ENCODE measurements around the gene TCFL5. TPM values are rescaled to one million over a fixed set of nuclear protein-coding genes. Genes with fewer than 3 reads are reported as not detected.

TCFL5 gene
- total and polyA plus RNA-seq, 2 donors: 10.9 to 13.0 TPM

DNA sequence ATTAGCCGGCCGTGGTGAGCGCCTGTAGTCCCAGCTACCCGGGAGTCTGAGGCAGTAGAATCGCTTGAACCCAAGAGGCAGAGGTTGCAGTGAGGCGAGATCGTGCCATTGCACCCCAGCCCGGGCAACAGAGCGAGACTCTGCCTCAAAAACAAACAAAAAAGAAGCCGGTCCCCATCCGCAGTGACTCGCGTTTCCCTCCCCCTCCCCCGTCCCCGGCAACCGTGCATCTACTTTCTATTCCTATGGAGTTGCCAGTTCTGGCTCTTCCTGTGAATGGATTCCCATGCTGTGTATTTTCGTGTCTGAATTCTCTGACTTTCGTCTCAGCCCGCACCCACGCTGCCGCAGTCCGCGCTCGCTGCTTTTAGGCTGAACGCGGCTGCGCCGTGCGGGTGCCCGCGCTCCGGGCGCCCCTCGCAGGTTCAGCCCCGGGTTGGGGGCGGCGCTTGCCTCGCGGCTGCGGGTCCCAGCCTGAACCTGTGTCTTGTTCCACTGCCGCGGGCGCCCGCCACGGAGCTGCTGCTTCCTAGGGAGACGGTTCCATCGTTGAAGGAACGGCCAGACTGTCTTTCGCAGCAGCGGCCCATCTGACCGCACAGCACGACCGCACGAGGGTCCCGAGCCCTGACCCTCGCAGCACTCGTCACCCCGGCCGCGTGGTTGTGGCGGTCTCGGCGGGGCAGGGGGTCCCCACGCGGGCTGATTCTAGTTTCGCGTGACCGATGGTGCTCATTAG, 66.4 kb downstream of the TCFL5 start:
- Histone ChIP-seq H3K4me1 (ENCODE audit: control insufficient read depth in 2 of 2, insufficient read depth in 2 of 2, low read length in 2 of 2) (peaks cover 12 to 41% of the 10 kb centered on the region in 2 donors), H3K27ac (ENCODE audit: low read depth in 1 of 2, low read length in 1 of 2) (peak overlapping the region; percentile 94 to 97), H3K4me3 (ENCODE audit: low read length in 2 of 2) (peak overlapping the region; percentile 68 to 86), H3K27me3 (ENCODE audit: control insufficient read depth in 2 of 2, insufficient read depth in 1 of 2, low read length in 1 of 2) (no peaks in the 10 kb centered on the region), H3K36me3 (ENCODE audit: control insufficient read depth in 2 of 2, insufficient read depth in 2 of 2, low read length in 1 of 2) (peaks cover 19 to 23% of the 10 kb centered on the region in 2 donors), H3K9me3 (ENCODE audit: control insufficient read depth in 2 of 2, insufficient read depth in 1 of 2, low read length in 1 of 2) (peaks cover 0 to 5% of the 10 kb centered on the region in 2 donors)
- under 1% methylated on average over 68 of the region's 68 CpGs for WGBS
- peak; percentile 60 to 89 (median 69) for DNase-seq (ENCODE audit: low read depth in 6 of 9, low spot score in 9 of 9)

DNA sequence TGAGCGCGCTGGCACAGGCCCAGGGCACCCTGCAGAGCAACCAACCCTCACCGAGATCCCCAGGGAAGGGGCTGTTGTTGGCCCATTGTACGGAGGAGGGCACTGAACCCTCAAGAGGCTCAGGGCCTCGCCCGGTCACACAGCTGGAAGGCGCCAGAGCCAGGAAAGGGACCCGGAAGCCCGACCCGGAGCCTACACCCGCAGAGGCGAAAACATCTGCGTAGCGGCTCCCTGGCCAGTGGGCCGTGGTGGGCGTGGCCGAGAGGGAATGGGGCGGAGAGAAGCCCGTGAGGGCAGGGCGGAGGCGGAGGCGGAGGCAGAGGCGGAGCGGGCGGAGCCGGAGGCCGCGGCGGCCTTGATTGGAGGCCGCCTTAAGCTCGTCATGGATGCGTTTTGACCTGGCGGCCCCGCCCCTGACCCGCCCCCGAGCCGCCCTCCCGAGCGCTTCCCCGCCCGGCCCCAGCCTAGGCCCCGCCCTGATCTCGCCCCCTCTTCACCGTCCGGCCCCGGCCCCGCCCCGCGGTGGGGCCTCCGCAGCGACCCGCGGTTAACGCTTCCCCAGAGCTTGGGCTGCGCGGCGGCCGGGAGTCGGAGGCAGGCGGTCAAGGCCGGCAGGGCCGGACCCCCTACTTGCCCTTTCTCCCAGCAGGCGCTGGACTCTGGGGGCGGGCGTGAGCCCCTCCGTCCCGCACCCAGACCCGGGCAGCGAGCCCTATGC, 67.5 kb downstream of the TCFL5 start:
- H3K4me3 ChIP-seq (ENCODE audit: low read length in 2 of 2): peak overlapping the region; percentile 68 to 86
- peak; percentile 55 to 95 (median 90) for DNase-seq (ENCODE audit: low read depth in 6 of 9, low spot score in 9 of 9)
- peaks cover 0 to 5% of the 10 kb centered on the region in 2 donors for H3K9me3 ChIP-seq (ENCODE audit: control insufficient read depth in 2 of 2, insufficient read depth in 1 of 2, low read length in 1 of 2)
- H3K36me3 ChIP-seq (ENCODE audit: control insufficient read depth in 2 of 2, insufficient read depth in 2 of 2, low read length in 1 of 2): peaks cover 10 to 14% of the 10 kb centered on the region in 2 donors
- no peaks in the 10 kb centered on the region for H3K27me3 ChIP-seq (ENCODE audit: control insufficient read depth in 2 of 2, insufficient read depth in 1 of 2, low read length in 1 of 2)
- peaks cover 12 to 41% of the 10 kb centered on the region in 2 donors for H3K4me1 ChIP-seq (ENCODE audit: control insufficient read depth in 2 of 2, insufficient read depth in 2 of 2, low read length in 2 of 2)
- WGBS: 2% methylated on average over 68 of the region's 69 CpGs
- H3K27ac ChIP-seq (ENCODE audit: low read depth in 1 of 2, low read length in 1 of 2): peak overlapping the region; percentile 94 to 97

DNA sequence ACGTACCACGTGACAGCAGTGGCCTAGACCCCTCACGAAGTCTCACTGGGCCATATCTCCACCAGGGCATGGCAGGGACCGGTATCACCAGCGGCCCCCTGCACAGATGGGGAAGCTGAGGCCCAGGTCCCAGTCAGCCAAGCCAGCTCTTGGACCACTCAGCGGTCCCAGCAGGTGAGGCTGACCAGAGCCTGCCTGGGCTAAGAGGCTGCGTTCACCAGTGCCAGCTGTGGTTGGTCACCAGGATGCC, 67.9 kb downstream of the TCFL5 start:
- no peak for DNase-seq (ENCODE audit: low read depth in 6 of 9, low spot score in 9 of 9)
- H3K4me3 ChIP-seq (ENCODE audit: low read length in 2 of 2): peak overlapping the region in 1 of 2 donors; percentile 37
- H3K27me3 ChIP-seq (ENCODE audit: control insufficient read depth in 2 of 2, insufficient read depth in 1 of 2, low read length in 1 of 2): peaks cover 0 to 3% of the 10 kb centered on the region in 2 donors
- H3K4me1 ChIP-seq (ENCODE audit: control insufficient read depth in 2 of 2, insufficient read depth in 2 of 2, low read length in 2 of 2): peaks cover 12 to 41% of the 10 kb centered on the region in 2 donors
- 76% methylated on average over 7 of the region's 7 CpGs for WGBS
- peak overlapping the region; percentile 46 to 89 for H3K27ac ChIP-seq (ENCODE audit: low read depth in 1 of 2, low read length in 1 of 2)
- peaks cover 5 to 9% of the 10 kb centered on the region in 2 donors for H3K36me3 ChIP-seq (ENCODE audit: control insufficient read depth in 2 of 2, insufficient read depth in 2 of 2, low read length in 1 of 2)
- peaks cover 0 to 2% of the 10 kb centered on the region in 2 donors for H3K9me3 ChIP-seq (ENCODE audit: control insufficient read depth in 2 of 2, insufficient read depth in 1 of 2, low read length in 1 of 2)

DNA sequence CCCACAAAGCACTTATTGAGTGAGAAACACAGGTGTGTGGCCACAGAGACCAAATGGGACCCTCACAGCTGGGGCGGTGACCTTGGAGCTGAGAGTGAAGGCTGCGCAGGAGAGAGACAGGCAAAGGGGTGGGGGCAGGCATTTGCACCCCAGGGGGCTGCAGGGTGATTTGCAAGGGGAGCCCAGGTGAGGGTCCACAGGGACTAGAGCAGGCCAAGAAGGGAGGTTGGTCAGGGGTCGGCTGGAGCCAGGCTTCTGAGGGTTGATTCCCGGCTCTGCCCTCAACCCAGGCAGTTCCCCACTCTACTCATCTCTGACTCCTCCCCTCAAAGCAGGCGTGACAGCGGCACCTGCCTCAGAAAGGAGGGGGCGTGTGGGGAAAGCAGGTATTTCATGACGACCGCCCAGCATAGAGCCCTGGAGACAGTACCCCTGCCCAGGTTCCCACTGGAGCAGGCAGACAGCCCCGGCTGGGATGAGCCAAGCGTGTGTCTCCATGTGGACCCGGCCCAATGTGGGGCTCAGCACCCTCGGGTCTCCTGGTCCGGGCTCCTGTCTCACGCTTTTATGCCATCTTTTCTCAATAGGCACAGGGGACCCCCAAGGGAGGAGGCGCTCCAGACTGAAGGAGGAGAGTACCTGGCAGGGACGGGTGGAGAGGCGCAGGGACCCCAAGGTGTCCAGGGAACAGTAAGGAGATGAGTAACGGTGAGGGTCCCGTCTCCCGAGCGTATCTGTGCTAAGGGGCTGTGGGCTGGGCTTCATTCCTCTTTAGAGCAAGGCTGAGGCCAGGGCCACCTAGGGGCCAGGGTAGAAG, 68.5 kb downstream of the TCFL5 start:
- peaks cover 12 to 41% of the 10 kb centered on the region in 2 donors for H3K4me1 ChIP-seq (ENCODE audit: control insufficient read depth in 2 of 2, insufficient read depth in 2 of 2, low read length in 2 of 2)
- peaks cover 3 to 4% of the 10 kb centered on the region in 2 donors for H3K36me3 ChIP-seq (ENCODE audit: control insufficient read depth in 2 of 2, insufficient read depth in 2 of 2, low read length in 1 of 2)
- no peaks in the 10 kb centered on the region for H3K9me3 ChIP-seq (ENCODE audit: control insufficient read depth in 2 of 2, insufficient read depth in 1 of 2, low read length in 1 of 2)
- peak overlapping the region in 1 of 2 donors; percentile 37 for H3K4me3 ChIP-seq (ENCODE audit: low read length in 2 of 2)
- H3K27ac ChIP-seq (ENCODE audit: low read depth in 1 of 2, low read length in 1 of 2): peak overlapping the region in 1 of 2 donors; percentile 89
- DNase-seq (ENCODE audit: low read depth in 6 of 9, low spot score in 9 of 9): peak in 1 of 9 donors; percentile 10
- WGBS: 91% methylated on average over 22 of the region's 22 CpGs
- peaks cover 0 to 3% of the 10 kb centered on the region in 2 donors for H3K27me3 ChIP-seq (ENCODE audit: control insufficient read depth in 2 of 2, insufficient read depth in 1 of 2, low read length in 1 of 2)

DNA sequence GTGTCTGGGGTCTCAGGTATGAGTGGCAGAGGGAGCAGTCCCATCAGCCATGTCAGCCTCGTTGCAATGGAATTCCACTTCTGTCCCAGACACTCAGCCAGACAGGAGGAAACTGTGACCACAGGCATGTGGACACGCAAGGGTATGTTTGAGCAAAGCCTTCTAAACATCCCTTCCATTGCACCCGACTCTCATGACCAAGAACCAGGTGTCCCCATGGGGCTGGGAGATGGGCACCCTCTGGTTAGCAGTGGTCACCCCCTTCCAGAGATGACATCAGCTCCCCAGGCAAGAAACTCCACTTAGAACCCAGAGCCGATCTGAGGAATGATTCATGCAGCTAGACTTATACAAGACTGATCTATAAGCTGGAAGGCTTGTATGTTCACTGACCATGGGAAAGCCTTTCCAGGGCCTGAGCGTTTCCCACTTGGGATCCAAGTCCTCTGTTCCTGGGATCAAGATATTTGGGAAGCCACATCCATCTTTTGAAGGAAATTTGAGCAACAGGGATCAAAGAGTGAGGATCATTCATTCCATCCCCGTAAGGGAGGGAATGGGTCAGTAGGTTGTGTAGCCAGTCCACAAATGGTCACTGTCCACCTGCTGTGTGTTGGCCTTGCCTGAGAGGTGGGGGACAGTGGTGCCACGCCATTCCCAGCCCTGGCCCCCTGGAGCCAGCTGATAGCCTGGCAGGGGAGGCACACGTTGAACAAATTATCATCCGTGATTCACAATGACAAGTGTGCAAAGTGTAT, 69.3 kb downstream of the TCFL5 start:
- 88% methylated on average over 9 of the region's 9 CpGs for WGBS
- Histone ChIP-seq H3K4me3 (ENCODE audit: low read length in 2 of 2) (no peak overlapping the region), H3K27ac (ENCODE audit: low read depth in 1 of 2, low read length in 1 of 2) (no peak overlapping the region), H3K36me3 (ENCODE audit: control insufficient read depth in 2 of 2, insufficient read depth in 2 of 2, low read length in 1 of 2) (peaks cover 0 to 2% of the 10 kb centered on the region in 2 donors), H3K9me3 (ENCODE audit: control insufficient read depth in 2 of 2, insufficient read depth in 1 of 2, low read length in 1 of 2) (no peaks in the 10 kb centered on the region), H3K4me1 (ENCODE audit: control insufficient read depth in 2 of 2, insufficient read depth in 2 of 2, low read length in 2 of 2) (peaks cover 12 to 40% of the 10 kb centered on the region in 2 donors), H3K27me3 (ENCODE audit: control insufficient read depth in 2 of 2, insufficient read depth in 1 of 2, low read length in 1 of 2) (peaks cover 0 to 3% of the 10 kb centered on the region in 2 donors)
- no peak for DNase-seq (ENCODE audit: low read depth in 6 of 9, low spot score in 9 of 9)

DNA sequence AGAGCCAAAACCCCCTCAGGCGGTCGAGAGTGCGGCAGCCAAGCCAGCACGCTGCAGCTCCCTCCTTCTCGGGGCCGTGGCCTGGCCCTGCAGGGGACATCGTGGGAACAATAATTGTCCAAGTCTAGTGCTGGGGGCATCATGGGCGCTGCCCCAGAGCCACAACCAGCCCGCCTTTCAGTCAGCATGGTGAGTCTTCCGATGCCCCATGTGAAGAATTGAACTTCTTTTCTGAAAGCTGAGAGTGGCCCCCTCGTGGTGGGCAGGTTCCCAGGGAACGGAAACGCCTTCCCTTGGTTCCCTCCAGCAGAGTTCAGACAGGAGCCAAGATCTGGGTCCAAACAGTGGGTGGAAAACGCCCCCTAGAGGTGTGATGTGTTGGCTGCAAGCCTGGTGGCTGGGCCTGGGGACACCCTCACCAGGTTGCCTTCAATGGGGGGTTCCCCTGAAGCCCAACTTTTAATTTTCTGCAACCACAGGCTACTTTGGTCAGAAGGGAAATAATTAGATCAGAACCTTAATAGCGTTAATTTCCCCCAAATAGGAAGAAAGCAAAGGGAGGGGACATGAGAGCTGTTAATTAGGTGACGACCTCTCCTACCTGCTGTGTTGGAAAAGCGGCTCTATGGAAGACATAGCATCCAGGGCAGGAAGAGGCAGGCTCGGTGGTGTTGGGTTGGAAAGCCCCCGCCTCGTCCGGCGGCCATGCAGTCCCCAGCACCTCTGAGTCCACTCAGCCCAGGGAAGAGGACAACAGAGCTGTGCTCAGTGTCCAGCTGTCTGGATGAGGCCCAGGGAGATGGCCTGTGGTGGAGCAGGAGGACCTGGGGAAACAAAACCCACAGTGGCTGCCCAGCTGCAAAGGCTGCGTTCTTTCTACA, 70.1 kb downstream of the TCFL5 start:
- WGBS: 44% methylated on average over 23 of the region's 23 CpGs
- Histone ChIP-seq H3K27ac (ENCODE audit: low read depth in 1 of 2, low read length in 1 of 2) (no peak overlapping the region), H3K36me3 (ENCODE audit: control insufficient read depth in 2 of 2, insufficient read depth in 2 of 2, low read length in 1 of 2) (no peaks in the 10 kb centered on the region), H3K9me3 (ENCODE audit: control insufficient read depth in 2 of 2, insufficient read depth in 1 of 2, low read length in 1 of 2) (no peaks in the 10 kb centered on the region), H3K27me3 (ENCODE audit: control insufficient read depth in 2 of 2, insufficient read depth in 1 of 2, low read length in 1 of 2) (peaks cover 0 to 3% of the 10 kb centered on the region in 2 donors), H3K4me1 (ENCODE audit: control insufficient read depth in 2 of 2, insufficient read depth in 2 of 2, low read length in 2 of 2) (peaks cover 8 to 34% of the 10 kb centered on the region in 2 donors), H3K4me3 (ENCODE audit: low read length in 2 of 2) (no peak overlapping the region)
- DNase-seq (ENCODE audit: low read depth in 6 of 9, low spot score in 9 of 9): peak; percentile 55 to 87 (median 74)

Measured in thymus (tissue), 11 donors.